ENCODE data around the gene MSI2.

The MSI2 gene

DNA sequence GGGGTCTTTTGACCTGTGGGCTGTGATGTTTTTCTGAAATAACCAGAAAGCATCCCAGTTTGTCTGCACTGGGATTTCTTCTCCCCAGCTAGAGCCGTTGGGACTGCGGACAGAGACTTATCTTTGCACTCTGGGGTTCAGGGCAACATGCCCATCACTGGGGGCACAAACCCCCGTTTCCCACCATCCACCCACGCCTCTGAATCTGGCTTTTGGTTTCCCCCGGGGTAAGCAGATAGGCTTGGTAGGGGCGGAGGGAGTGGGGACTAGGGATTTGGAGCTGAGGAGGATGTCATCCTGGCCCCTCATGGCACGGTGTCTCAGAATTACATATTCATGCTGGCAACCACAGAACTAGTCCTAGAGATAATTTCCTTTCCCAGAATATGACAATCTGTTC lies 420.2 kb downstream of the MSI2 start:
- H3K4me3 ChIP-seq (ENCODE audit: insufficient read depth, low read length, poor library complexity, severe bottlenecking), result no peak overlapping the region
- no peaks in the 10 kb centered on the region for H3K36me3 ChIP-seq (ENCODE audit: low read length)
- H3K27me3 ChIP-seq (ENCODE audit: low read length), result no peaks in the 10 kb centered on the region
- no peak overlapping the region for H2AFZ ChIP-seq (ENCODE audit: low read depth, low read length, severe bottlenecking)
- H3K79me2 ChIP-seq (ENCODE audit: insufficient read depth, low read length), result no peaks in the 10 kb centered on the region
- no peaks in the 10 kb centered on the region for H3K9me3 ChIP-seq (ENCODE audit: insufficient read depth, low read length)
- no peak overlapping the region for H3K9ac ChIP-seq (ENCODE audit: low read length)
- no peaks in the 10 kb centered on the region; the same call in 1 of the 2 replicates for H3F3A ChIP-seq (ENCODE audit: insufficient read depth)
- no peak overlapping the region for H3K4me2 ChIP-seq (ENCODE audit: low read depth, low read length, poor library complexity, severe bottlenecking)
- no peak for TF ChIP-seq EZH2phosphoT487 (conservative IDR thresholded peaks at IDR 0.05; ENCODE audit: low read length)
- TF ChIP-seq, protein P1, sequence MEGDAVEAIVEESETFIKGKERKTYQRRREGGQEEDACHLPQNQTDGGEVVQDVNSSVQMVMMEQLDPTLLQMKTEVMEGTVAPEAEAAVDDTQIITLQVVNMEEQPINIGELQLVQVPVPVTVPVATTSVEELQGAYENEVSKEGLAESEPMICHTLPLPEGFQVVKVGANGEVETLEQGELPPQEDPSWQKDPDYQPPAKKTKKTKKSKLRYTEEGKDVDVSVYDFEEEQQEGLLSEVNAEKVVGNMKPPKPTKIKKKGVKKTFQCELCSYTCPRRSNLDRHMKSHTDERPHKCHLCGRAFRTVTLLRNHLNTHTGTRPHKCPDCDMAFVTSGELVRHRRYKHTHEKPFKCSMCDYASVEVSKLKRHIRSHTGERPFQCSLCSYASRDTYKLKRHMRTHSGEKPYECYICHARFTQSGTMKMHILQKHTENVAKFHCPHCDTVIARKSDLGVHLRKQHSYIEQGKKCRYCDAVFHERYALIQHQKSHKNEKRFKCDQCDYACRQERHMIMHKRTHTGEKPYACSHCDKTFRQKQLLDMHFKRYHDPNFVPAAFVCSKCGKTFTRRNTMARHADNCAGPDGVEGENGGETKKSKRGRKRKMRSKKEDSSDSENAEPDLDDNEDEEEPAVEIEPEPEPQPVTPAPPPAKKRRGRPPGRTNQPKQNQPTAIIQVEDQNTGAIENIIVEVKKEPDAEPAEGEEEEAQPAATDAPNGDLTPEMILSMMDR (IDR thresholded peaks at IDR 0.05; ENCODE audit: insufficient read depth, low read length, poor library complexity, severe bottlenecking), result no peak
- H3K9me2 ChIP-seq (replicated peaks; ENCODE audit: insufficient read depth, low read length), result no peaks in the 10 kb centered on the region
- no peak overlapping the region for H3K27ac ChIP-seq (ENCODE audit: low read depth, low read length)
- no peaks in the 10 kb centered on the region for H4K20me1 ChIP-seq (ENCODE audit: low read depth, low read length)

DNA sequence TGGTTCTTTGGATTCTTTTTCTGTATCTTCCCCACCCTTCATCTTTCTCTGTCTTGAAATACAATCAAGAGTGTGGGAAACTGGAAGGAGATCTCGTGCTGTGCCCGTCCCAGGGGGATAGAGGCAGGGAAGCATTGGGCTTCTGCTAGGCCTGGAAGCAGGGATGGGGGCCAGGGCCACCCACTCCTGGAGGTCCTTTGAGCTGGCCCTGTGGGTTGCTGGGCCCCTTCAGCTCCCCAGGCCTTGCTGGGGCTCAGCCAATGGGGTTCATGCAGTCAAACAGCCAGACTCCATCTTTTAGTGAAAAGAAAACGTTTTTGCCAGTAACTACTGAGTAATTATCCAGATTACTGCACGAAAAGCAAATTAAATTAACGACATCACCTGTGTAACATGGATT lies 421.0 kb downstream of the MSI2 start:
- TF ChIP-seq EZH2phosphoT487 (conservative IDR thresholded peaks at IDR 0.05; ENCODE audit: low read length), result no peak
- TF ChIP-seq, protein P1 (IDR thresholded peaks at IDR 0.05; ENCODE audit: insufficient read depth, low read length, poor library complexity, severe bottlenecking), result no peak
- H3K9ac ChIP-seq (ENCODE audit: low read length), result no peak overlapping the region
- H3K9me3 ChIP-seq (ENCODE audit: insufficient read depth, low read length), result no peaks in the 10 kb centered on the region
- H3K27ac ChIP-seq (ENCODE audit: low read depth, low read length), result no peak overlapping the region
- no peaks in the 10 kb centered on the region for H3K9me2 ChIP-seq (replicated peaks; ENCODE audit: insufficient read depth, low read length)
- H3K4me2 ChIP-seq (ENCODE audit: low read depth, low read length, poor library complexity, severe bottlenecking), result no peak overlapping the region
- no peaks in the 10 kb centered on the region for H3K36me3 ChIP-seq (ENCODE audit: low read length)
- no peak overlapping the region for H3K4me3 ChIP-seq (ENCODE audit: insufficient read depth, low read length, poor library complexity, severe bottlenecking)
- no peaks in the 10 kb centered on the region for H3K27me3 ChIP-seq (ENCODE audit: low read length)
- no peak overlapping the region for H2AFZ ChIP-seq (ENCODE audit: low read depth, low read length, severe bottlenecking)
- H3F3A ChIP-seq (ENCODE audit: insufficient read depth), result no peaks in the 10 kb centered on the region; the same call in 1 of the 2 replicates
- H4K20me1 ChIP-seq (ENCODE audit: low read depth, low read length), result no peaks in the 10 kb centered on the region
- no peaks in the 10 kb centered on the region for H3K79me2 ChIP-seq (ENCODE audit: insufficient read depth, low read length)

DNA sequence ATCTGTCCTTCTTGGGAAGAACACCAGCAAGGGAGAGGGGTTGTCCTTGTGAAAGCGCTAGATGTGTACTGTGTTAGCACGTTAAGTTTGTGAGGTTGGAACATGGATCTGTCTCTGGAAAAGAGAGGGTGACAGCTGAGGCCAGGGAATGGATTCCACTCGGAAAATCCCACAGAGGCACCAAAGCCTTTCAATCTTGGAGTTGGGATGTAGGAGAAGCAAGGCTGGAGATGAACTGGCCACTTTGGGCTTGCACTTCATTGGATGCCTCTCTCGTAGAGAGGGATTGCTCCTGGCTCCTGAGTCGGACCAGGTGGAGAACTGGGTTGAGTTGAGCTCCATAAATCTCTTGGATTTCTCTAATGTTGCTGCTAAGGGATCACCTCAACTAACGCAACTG lies 421.5 kb downstream of the MSI2 start:
- H3F3A ChIP-seq (ENCODE audit: insufficient read depth), result no peaks in the 10 kb centered on the region; the same call in 1 of the 2 replicates

More for the DNA sequence above, 421.5 kb downstream of the MSI2 start:
- H3K27me3 ChIP-seq (ENCODE audit: low read length), result no peaks in the 10 kb centered on the region
- no peak overlapping the region for H2AFZ ChIP-seq (ENCODE audit: low read depth, low read length, severe bottlenecking)
- no peak overlapping the region for H3K4me3 ChIP-seq (ENCODE audit: insufficient read depth, low read length, poor library complexity, severe bottlenecking)
- no peak overlapping the region for H3K9ac ChIP-seq (ENCODE audit: low read length)
- no peaks in the 10 kb centered on the region for H4K20me1 ChIP-seq (ENCODE audit: low read depth, low read length)
- no peaks in the 10 kb centered on the region for H3K36me3 ChIP-seq (ENCODE audit: low read length)
- H3K4me2 ChIP-seq (ENCODE audit: low read depth, low read length, poor library complexity, severe bottlenecking), result no peak overlapping the region
- no peak overlapping the region for H3K27ac ChIP-seq (ENCODE audit: low read depth, low read length)
- H3K9me3 ChIP-seq (ENCODE audit: insufficient read depth, low read length), result no peaks in the 10 kb centered on the region
- no peak for TF ChIP-seq EZH2phosphoT487 (conservative IDR thresholded peaks at IDR 0.05; ENCODE audit: low read length)
- TF ChIP-seq, protein P1 (IDR thresholded peaks at IDR 0.05; ENCODE audit: insufficient read depth, low read length, poor library complexity, severe bottlenecking), result no peak
- no peaks in the 10 kb centered on the region for H3K79me2 ChIP-seq (ENCODE audit: insufficient read depth, low read length)
- no peaks in the 10 kb centered on the region for H3K9me2 ChIP-seq (replicated peaks; ENCODE audit: insufficient read depth, low read length)

Measured in SU-DHL-6 (cell line).